ENCODE data around the gene PLCL1.

DNA sequence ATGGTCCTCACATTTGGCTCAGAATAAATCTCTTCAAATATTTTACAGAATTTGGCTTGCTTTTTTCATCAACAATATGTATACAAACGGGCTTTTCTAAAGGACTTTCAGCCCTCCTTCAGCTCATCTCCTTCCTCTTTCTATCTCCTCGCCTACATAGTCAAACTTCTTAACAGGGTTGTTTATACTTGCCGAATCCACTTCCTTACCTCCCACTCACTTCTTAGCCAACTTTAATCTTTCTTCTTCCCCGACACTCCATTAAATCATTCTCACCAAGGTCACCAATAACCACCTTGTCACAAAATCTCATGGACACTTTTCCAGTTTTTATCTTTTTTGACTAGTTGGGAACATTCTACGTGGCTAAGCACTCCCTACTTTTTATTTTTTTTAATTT is 325.2 kb downstream of the PLCL1 start:
- no peak for TF ChIP-seq POLR2A (IDR thresholded peaks at IDR 0.05)
- TF ChIP-seq, protein P1, sequence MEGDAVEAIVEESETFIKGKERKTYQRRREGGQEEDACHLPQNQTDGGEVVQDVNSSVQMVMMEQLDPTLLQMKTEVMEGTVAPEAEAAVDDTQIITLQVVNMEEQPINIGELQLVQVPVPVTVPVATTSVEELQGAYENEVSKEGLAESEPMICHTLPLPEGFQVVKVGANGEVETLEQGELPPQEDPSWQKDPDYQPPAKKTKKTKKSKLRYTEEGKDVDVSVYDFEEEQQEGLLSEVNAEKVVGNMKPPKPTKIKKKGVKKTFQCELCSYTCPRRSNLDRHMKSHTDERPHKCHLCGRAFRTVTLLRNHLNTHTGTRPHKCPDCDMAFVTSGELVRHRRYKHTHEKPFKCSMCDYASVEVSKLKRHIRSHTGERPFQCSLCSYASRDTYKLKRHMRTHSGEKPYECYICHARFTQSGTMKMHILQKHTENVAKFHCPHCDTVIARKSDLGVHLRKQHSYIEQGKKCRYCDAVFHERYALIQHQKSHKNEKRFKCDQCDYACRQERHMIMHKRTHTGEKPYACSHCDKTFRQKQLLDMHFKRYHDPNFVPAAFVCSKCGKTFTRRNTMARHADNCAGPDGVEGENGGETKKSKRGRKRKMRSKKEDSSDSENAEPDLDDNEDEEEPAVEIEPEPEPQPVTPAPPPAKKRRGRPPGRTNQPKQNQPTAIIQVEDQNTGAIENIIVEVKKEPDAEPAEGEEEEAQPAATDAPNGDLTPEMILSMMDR (IDR thresholded peaks at IDR 0.05): no peak

Data from adrenal gland (tissue), 5 donors.